GM19455 (cell line): ENCODE measurements around the gene TRIM2.
"Not testable (repeated sequence)": the region's sequence is repeated elsewhere in the genome, so short reads cannot be mapped to it uniquely, and the experiment has no call there.

ENCODE experiments used
- ATAC-seq: cut with Tn5 transposase; IDR thresholded peaks from one replicate; pipeline ENCODE4 v1.9.1; 2021; ENCODE audit not compliant: unreplicated experiment

Gene TRIM2

GRCh38 chr4:153204247-153204671 lies at the start of gene TRIM2:
TSS of gene TRIM2 (plus strand) at chr4:153204443. CDS start at chr4:153204531, 88 bp downstream.
- ATAC-seq = no peak

DNA sequence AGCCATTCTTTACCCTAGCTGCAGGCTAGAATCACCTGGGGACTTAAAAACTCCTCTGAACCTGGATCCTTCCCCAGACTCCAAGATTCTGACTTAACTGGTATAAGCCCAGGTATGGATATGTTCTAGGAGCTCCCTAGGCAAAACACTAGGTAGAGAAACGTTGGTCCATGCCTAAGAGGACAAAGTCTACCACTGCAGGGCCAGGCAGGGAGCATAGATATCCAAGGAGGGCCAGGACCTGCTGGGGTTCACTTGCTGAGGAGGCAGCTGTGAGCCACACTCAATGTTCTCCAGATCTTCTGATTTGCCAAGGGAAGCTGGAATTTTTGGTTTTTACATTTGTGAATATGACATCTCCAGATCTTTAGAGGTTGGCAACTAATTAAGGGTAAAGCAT lies 48.6 kb upstream of the TRIM2 start:
- ATAC-seq = no peak

- no peak for ATAC-seq
These were observed 48.0 kb upstream of the TRIM2 start for GRCh38 chr4:153156263-153156662.

- no peak for ATAC-seq
These were observed 47.5 kb upstream of the TRIM2 start for GRCh38 chr4:153156721-153157120.

DNA sequence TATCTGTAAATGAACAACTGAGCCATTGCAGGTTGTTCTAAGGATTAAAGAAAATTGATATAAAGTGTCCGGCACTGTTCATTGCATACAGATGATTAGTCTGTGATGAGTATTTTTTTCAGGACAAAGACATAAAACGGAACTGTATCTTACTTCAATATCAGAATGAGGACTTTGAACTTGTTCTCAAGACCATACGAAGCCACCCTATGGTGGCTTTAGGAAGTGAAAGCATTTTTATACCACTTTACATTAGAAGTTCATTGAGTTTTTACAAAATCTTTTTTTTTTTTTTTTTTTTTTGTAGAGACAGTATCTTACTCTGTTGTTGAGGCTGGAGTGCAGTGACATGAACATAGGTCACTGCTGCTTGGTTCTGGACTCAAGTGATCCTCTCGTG lies 45.2 kb upstream of the TRIM2 start:
- ATAC-seq = no peak

DNA sequence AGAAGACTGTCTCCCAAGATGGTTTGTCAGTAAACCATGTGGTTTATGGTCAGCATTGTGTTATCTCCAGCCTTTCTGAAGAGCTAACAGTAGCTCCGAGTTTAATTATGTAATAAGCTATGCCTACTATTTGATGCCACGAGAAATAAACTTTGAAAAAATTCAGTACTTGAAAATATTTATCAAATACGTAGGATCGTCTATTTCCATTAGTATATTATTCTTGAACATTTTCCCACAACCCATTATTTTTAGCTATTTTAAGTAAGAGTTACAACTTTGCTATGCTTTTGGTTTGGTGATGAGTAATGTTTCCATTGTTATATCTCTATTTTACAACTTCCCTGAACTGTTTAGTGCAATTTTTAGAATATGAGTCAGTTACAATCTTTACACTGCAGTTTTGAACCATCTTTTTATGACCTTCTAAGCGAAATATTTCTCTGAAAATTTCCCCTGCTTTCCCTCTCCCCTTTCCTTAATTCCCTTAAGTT lies 44.5 kb upstream of the TRIM2 start:
- no peak for ATAC-seq

- ATAC-seq = no peak
These were observed 43.4 kb upstream of the TRIM2 start for GRCh38 chr4:153160821-153161220.

- no peak for ATAC-seq
These were observed 42.8 kb upstream of the TRIM2 start for GRCh38 chr4:153161226-153161963.

DNA sequence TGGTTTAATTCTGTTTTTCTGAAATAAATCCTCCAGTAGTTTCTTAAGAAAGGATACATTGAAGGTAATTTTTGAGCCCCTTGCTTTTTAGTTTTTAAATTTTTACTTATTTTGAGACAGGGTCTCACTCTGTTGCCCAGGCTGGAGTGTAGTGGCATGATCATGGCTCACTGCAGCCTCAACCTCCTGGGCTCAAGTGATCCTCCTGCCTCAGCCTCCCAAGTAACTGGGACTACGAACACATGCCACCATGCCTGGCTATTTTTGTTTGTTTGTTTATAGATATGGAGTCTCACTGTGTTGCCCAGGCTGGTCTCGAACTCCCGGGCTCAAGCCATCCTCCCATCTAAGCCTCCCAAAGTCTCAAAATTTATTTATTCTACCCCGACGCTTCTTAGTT lies 39.0 kb upstream of the TRIM2 start:
- ATAC-seq = not testable (repeated sequence)

DNA sequence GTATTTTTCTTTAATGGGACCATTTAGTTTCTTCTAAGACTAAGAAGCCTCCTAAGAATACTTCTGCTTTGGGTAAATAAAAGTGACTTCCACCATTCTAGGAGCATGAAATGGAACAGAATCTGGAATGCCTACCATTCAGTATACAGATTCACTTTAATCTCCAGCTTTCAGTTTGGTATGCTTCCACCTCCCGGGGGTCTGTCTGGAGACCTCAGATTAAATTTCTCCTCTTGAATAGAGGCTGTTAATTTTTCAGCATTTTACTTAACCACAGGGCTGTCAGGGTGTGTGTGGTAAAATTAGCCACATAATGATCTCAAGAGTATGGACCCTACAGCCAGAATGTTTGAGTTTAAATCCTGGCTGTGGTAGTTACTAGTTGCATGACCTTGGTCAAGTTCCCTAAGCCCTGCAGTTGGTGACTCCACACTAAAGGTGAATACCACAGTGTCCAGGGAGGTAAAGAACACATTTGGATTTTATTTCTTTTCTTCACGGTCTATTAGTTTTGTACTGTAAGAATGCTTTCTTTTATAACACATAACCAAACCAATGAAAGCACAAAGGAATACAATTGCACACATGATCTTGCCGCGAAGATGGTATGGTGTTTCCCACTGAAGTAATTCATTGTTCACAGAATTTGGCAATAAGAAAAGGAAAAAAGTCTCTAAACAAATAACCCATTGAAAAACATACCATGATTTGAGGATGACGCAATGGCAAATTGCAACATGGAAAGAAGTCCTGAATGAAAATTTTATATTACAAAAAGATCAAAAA lies 37.3 kb upstream of the TRIM2 start:
- ATAC-seq = no peak

DNA sequence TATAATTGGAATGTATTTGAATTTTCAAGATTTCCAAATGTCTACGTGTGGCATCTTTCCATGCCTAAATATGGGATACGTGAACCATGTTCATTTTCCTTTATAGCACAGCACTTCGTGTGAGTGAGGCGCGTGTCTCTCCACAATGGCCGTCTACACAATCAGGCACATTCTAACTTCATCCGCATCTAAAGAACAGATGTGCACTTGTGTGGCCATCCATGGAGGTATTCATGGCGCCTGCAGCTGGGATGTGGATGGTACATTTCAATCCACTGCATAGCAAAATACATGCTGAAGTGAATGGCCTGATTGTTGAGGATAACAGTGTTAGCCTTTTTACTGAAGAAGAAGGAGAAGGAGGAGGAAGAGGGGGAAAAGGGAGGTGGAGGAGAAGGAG lies 34.5 kb upstream of the TRIM2 start:
- no peak for ATAC-seq

GRCh38 chr4:153170407-153170806 lies 33.8 kb upstream of the TRIM2 start:
- no peak for ATAC-seq

- no peak for ATAC-seq
These were observed 29.2 kb upstream of the TRIM2 start for GRCh38 chr4:153174821-153175567.

DNA sequence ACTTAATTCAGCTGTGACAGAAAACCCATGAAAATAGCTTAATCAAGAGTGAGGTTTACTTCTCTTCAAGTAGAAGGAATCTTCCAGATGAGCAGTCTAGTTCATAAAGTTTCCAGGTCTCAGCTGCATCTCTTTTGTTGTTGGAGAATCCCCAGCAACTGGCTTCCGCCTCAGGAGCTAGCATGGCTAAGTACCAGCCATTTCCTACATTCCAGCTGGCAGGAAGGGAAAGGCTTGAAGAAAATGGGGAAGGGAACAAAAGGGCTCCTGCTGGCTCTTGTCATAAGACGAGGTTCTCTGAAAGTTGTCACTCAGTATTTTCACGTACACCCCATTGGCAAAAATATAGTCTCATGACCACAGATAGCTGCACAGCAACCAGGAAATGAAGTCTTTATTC lies 27.3 kb upstream of the TRIM2 start:
- ATAC-seq = no peak

GRCh38 chr4:153177841-153178240 lies 26.4 kb upstream of the TRIM2 start:
- no peak for ATAC-seq

DNA sequence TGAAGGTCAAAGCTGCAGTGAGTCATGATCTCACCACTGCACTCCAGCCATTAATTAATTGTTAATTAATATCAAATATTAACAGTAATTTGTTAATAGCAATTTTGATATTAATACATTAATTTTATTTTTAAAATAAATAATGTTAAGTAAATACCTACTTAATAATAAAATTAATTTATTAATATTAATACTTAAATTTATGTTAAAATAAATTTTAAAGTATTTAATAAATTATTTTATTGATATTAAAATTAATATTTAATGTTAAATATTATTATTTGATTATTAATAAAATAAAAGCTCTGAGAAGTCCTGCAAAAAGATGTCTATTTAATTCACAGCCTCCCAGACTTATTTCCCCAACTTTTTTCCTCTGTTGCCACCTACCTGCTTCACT lies 25.1 kb upstream of the TRIM2 start:
- no peak for ATAC-seq

GRCh38 chr4:153181293-153181692 lies 22.9 kb upstream of the TRIM2 start:
- no peak for ATAC-seq

- no peak for ATAC-seq
These were observed 22.5 kb upstream of the TRIM2 start for GRCh38 chr4:153181700-153182099.

DNA sequence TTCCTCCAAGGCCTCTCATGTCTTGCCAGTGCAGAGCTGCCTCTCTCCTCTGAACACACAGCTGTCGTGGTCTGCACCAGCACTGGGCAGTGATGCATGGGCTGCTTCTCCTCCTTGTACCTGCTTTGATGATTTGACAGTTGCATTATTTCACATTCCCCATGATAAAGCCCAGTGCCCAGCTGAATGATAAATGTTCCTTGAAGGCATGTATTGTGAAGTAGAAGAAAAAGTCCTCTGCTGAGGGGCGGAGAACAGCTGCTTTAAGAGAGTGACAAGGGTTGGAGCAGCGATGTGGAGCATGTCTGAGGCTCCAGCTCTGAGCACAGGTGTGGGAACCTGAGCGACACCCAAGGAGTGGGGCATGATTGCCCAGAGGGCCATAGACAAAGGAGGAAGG lies 21.1 kb upstream of the TRIM2 start:
- ATAC-seq = no peak

- no peak for ATAC-seq
These were observed 18.9 kb upstream of the TRIM2 start for GRCh38 chr4:153185331-153185852.

- no peak for ATAC-seq
These were observed 18.1 kb upstream of the TRIM2 start for GRCh38 chr4:153186046-153186728.
